GM19328 (cell line): Measurements from ENCODE around the gene PKN1.
A peak's percentile ranks its signal among the peaks of the same experiment; 100 is the strongest.

Source experiments
- ATAC-seq: cut with Tn5 transposase; IDR thresholded peaks from one replicate; pipeline ENCODE4 v1.9.1; 2021; ENCODE audit warnings: mild to moderate bottlenecking, moderate library complexity; ENCODE audit not compliant: unreplicated experiment

Gene PKN1

GRCh38 chr19:14425696-14426138 lies 7.4 kb upstream of the PKN1 start:
- no peak for ATAC-seq

GRCh38 chr19:14427461-14427860 lies 5.6 kb upstream of the PKN1 start:
- ATAC-seq: no peak

- no peak for ATAC-seq
Measured at GRCh38 chr19:14428882-14429416, 4.2 kb upstream of the PKN1 start.

- no peak for ATAC-seq
Measured at GRCh38 chr19:14430712-14431111, 2.4 kb upstream of the PKN1 start.

GRCh38 chr19:14433554-14434501 lies 722 bp downstream of the PKN1 start:
- no peak for ATAC-seq

GRCh38 chr19:14434543-14435319 lies 1.6 kb downstream of the PKN1 start:
- no peak for ATAC-seq

GRCh38 chr19:14435320-14436050 lies 2.4 kb downstream of the PKN1 start:
- no peak for ATAC-seq

GRCh38 chr19:14437578-14438140 lies 4.6 kb downstream of the PKN1 start:
- ATAC-seq: no peak

GRCh38 chr19:14439014-14439413 lies 5.9 kb downstream of the PKN1 start:
- no peak for ATAC-seq

GRCh38 chr19:14440049-14440448 lies 6.9 kb downstream of the PKN1 start:
- ATAC-seq: peak; percentile 53

GRCh38 chr19:14441041-14441938 lies 8.2 kb downstream of the PKN1 start:
- no peak for ATAC-seq

GRCh38 chr19:14442891-14443631 lies 10.0 kb downstream of the PKN1 start:
- no peak for ATAC-seq

GRCh38 chr19:14443632-14444216 lies 10.6 kb downstream of the PKN1 start:
- ATAC-seq: no peak

GRCh38 chr19:14446336-14447036 lies 13.4 kb downstream of the PKN1 start:
- no peak for ATAC-seq

GRCh38 chr19:14449321-14449720 lies 16.2 kb downstream of the PKN1 start:
- ATAC-seq: no peak

- ATAC-seq: no peak
Measured at GRCh38 chr19:14450168-14450874, 17.2 kb downstream of the PKN1 start.

- no peak for ATAC-seq
Measured at GRCh38 chr19:14450876-14451275, 17.8 kb downstream of the PKN1 start.
